ENCODE measurements around the gene RNF207.
"Not testable (repeated sequence)": the region's sequence is repeated elsewhere in the genome, so short reads cannot be mapped to it uniquely, and the experiment has no call there.

The RNF207 gene

DNA sequence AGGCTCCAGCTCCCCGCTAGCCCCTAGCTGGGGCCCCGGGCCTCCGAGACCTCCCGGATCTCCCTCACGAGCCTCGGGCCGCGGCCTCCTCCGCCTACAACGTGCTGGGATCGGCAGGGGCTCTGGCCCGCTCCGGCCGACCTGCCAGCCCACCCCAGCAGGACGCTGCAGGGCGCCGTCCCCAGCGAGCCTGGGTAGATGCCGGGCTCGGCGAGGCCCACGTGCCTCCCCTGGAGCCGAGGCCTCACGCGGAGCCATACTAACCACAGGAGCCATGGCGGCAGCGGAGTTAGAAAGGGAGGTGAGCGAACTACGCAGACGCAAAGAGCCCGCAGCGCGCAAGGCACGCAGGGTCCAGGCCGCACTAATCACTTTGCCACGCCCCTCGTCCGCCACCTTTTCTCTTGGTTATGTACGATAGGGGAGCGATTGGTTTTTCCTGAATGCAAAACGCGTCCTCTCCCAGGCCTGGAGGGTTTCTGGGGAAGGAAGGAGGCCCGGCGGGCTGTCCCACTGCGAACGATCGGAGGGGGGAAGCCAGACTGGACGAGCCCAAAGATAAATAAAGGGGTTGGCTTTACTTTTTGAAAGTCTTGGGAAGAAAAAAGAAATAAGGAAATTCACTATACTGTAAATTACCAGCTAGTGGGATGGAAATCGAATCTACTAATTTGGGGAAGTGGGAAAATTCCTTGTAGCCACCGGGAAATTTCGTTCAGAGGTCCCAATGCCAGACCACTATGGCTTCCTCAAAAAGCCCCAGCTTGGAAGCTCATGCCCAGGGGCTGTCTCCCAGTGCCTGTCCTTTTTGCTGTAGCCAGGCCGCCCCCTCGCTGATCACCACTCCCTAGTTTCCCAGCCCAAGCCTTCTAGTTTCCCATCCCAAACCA, 6.4 kb upstream of the RNF207 start, which contains the start of gene RPL22:
Gene RPL22, minus strand, starts transcription at position 298 of the 890 bp plus-strand sequence. Its CDS starts 22 bp downstream, at position 276.
- in situ Hi-C loops (cut with MboI; ENCODE audit: low sequenced_read_pairs) = no loop called here

GRCh38 chr1:6200188-6200809, 5.6 kb upstream of the RNF207 start:
- in situ Hi-C loops (cut with MboI; ENCODE audit: low sequenced_read_pairs) = no loop called here

DNA sequence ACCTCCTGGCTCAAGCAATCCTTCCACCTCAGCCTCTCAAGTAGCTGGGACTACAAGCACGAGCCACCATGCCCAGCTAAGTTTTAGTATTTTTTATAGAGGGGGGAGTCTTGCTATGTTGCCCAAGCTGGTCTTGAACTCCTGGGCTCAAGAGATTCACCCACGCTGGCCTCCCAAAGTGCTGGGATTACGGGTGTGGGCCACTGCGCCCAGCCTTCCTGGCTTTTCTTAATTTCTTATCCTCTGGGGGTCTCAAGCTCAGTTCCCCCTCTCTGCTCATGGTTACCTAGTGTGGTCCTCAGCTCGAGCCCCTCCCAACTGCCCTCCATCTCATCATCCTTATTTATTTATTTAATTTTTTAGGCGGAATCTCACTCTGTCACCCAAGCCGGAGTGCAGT, 3.7 kb upstream of the RNF207 start:
- in situ Hi-C loops (cut with MboI; ENCODE audit: low sequenced_read_pairs) = no loop called here

GRCh38 chr1:6206520-6206855, 569 bp downstream of the RNF207 start:
- in situ Hi-C loops (cut with MboI; ENCODE audit: low sequenced_read_pairs) = no loop called here

GRCh38 chr1:6207075-6207885, 1.4 kb downstream of the RNF207 start:
- in situ Hi-C loops (cut with MboI; ENCODE audit: low sequenced_read_pairs) = no loop called here

GRCh38 chr1:6207921-6208320, 2.0 kb downstream of the RNF207 start:
- in situ Hi-C loops (cut with MboI; ENCODE audit: low sequenced_read_pairs) = no loop called here

- in situ Hi-C loops (cut with MboI; ENCODE audit: low sequenced_read_pairs) = no loop called here
These were observed 3.1 kb downstream of the RNF207 start for GRCh38 chr1:6208723-6209660.

GRCh38 chr1:6209661-6210580, 4.0 kb downstream of the RNF207 start:
- in situ Hi-C loops (cut with MboI; ENCODE audit: low sequenced_read_pairs) = no loop called here

DNA sequence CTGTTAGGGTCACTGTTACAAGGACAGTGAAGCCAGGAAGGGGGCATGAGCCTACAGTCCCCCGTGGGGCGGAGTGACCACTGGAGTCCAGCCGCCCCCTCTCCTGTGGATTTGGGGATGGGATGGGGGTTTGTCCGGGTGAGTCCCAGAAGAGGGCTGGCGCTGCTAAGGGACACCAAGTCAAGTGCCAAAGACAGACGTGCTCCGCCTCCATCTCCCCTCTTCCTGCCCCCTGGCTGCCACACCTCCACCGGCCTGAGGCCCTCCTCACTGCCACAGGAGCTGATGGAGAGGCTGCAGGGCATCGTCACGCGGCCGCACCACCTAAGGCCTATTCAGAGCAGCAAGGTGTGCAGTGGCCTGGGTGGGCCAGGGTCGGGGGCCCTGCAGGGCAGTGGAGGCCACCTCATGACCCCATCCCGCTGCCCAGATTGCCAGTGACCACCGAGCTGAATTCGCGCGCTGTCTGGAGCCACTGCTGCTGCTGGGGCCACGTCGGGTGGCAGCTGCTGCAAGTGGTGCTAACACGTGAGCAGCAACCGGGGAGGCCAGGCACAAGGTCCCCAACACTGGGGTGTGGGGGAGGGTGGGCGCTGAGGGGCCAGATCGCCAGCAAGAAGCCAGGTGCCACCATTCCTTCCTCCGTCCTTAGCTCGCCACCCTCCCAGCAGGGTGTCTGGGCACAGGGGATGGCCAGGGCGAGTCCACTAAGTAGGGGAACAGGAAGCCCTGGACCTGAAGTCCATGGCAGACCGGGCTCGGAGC, 4.9 kb downstream of the RNF207 start:
- in situ Hi-C loops (cut with MboI; ENCODE audit: low sequenced_read_pairs) = no loop called here

- in situ Hi-C loops (cut with MboI; ENCODE audit: low sequenced_read_pairs) = no loop called here
These were observed 5.8 kb downstream of the RNF207 start for GRCh38 chr1:6211731-6212130.

DNA sequence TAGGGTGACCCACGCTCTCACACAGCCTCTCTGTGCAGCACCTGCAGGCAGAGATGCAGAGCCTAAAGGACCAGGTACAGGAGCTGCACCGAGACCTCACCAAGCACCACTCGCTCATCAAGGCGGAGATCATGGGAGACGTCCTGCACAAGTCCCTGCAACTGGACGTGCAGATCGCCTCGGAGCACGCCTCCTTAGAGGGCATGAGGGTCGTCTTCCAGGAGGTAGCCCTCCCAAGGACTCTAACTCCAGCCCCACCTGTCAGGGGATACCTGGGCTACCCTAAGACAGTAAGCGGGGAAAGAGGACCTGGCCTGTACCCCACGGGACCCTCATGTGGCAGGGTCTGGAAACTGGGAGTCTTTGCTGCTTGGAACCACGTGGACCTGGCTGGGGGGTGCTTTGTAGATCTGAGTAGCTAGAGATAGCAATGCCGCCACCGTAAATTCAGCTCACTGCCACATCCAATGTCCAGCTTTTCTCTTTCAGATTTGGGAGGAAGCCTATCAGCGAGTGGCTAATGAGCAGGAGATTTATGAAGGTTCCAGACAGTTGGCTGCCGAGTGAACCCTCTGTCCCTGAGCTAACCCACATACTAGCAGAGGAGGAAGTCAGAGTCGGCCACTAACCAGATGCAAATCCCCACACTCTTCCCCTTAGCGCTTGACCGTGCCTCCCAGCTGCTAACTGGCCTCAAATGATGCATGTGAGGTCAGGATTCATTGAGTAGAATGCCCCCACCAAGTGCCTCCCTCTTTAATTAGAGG, 6.5 kb downstream of the RNF207 start:
- in situ Hi-C loops (cut with MboI; ENCODE audit: low sequenced_read_pairs) = no loop called here

- in situ Hi-C loops (cut with MboI; ENCODE audit: low sequenced_read_pairs) = no loop called here
These were observed 12.7 kb downstream of the RNF207 start for GRCh38 chr1:6218375-6219164.

- in situ Hi-C loops (cut with MboI; ENCODE audit: low sequenced_read_pairs) = not testable (repeated sequence)
These were observed 13.7 kb downstream of the RNF207 start for GRCh38 chr1:6219641-6220040.

- in situ Hi-C loops (cut with MboI; ENCODE audit: low sequenced_read_pairs) = no loop called here
These were observed 14.3 kb downstream of the RNF207 start for GRCh38 chr1:6220236-6220635.

- in situ Hi-C loops (cut with MboI; ENCODE audit: low sequenced_read_pairs) = no loop called here
These were observed 15.4 kb downstream of the RNF207 start for GRCh38 chr1:6221210-6221784.

- in situ Hi-C loops (cut with MboI; ENCODE audit: low sequenced_read_pairs) = no loop called here
These were observed 16.7 kb downstream of the RNF207 start for GRCh38 chr1:6222636-6223035.

- in situ Hi-C loops (cut with MboI; ENCODE audit: low sequenced_read_pairs) = no loop called here
These were observed 17.7 kb downstream of the RNF207 start for GRCh38 chr1:6223617-6224016.

Measured in HL-60/S4 (cell line).